Ovary (tissue), 9 donors: ENCODE data around the gene PJVK. TPM values are rescaled to one million over a fixed set of nuclear protein-coding genes. Genes with fewer than 3 reads are reported as not detected.
"Not testable (repeated sequence)": the region's sequence is repeated elsewhere in the genome, so short reads cannot be mapped to it uniquely, and the experiment has no call there.

Experiments used
- DNase-seq, 5 donors: peaks; one replicate each; pipeline ENCODE4 v3.0.0-alpha.2; 2019 to 2020
- H3K27ac ChIP-seq, 2 donors: fragments of 200-600 bp; one replicate each; pipeline versions ENCODE4 v1.5.1 to v1.8.0; 2019 to 2022
- H3K27me3 ChIP-seq: fragments of 200-600 bp; one replicate; pipeline ENCODE4 v1.8.0; 2022
- H3K36me3 ChIP-seq: fragments of 200-600 bp; sonication (generic); one replicate; pipeline ENCODE4 v1.5.1; 2019
- H3K4me1 ChIP-seq: one replicate; pipeline ENCODE4 v1.8.1; 2013; ENCODE audit warnings: mild to moderate bottlenecking, moderate library complexity; ENCODE audit not compliant: insufficient read depth
- H3K4me3 ChIP-seq: fragments of 200-600 bp; sonication (generic); one replicate; pipeline ENCODE4 v1.5.1; 2017
- H3K9me3 ChIP-seq, 2 donors: fragments of 200-600 bp in 1 of 2; sonication (generic) in 1 of 2; one replicate each; pipeline versions ENCODE4 v1.5.1 to v1.8.1; 2013 to 2019; ENCODE audit warnings: mild to moderate bottlenecking in 1 of 2, moderate library complexity in 1 of 2
- EP300 ChIP-seq: sonication (generic); formaldehyde crosslinking; IDR thresholded peaks from one replicate; pipeline ENCODE4 v1.6.1; 2017; ENCODE audit warnings: antibody characterized with exemption
- POLR2A ChIP-seq: fragments of 450-650 bp; IDR thresholded peaks from one replicate; pipeline ENCODE4 v1.6.1; 2017; ENCODE audit warnings: antibody characterized with exemption, mild to moderate bottlenecking, moderate library complexity
- WGBS, 3 donors: extraction: QIAGEN DNeasy Blood & Tissue Kit in 1 of 3; methylation state at CpG; one replicate each; pipeline versions ENCODE4 v1.1.5 to v1.1.7; 2013 to 2017; 5-methylcytosine and 5-hydroxymethylcytosine counted together
- intact Hi-C, 4 donors: fragments of 100-400 bp; cut with DNase I; formaldehyde crosslinking; loops; one replicate each; pipeline versions ENCODE4 v1.11.0 to v1.15.1; 2022 to 2023
- polyA plus RNA-seq, 2 donors: library from polyadenylated mRNA; stranded (reverse); fragments of 200-250 nt in 1 of 2; fragments of 350-450 nt in 1 of 2; fragmentation: Illumina TruSeq in 1 of 2; extraction: RNeasy Lipid Tissue Mini Kit (QIAGEN cat#74804) in 1 of 2; gene quantifications; one replicate each; pipeline ENCODE4 v1.2.3, GENCODE V29; 2013 to 2014
- total RNA-seq, 7 donors: library from RNA; depleted of rRNA in 2 of 7; stranded (reverse); fragments of >200 nt in 2 of 7; fragmentation: NEBNext Ultra II Directional in 3 of 7; extraction: Animal tissue kit (Norgen Biotek cat#: 25700) in 3 of 7; gene quantifications; one replicate each; pipeline versions ENCODE4 v1.1.0 to v1.2.4, GENCODE V29; 2016 to 2023
- TF ChIP-seq, protein P1 (sequence below), 3 donors: fragments of 450-650 bp in 2 of 3; fragments of 200-600 bp in 1 of 3; IDR thresholded peaks; one replicate each; pipeline versions ENCODE4 v1.5.1 to v1.8.0; 2016 to 2022; ENCODE audit warnings: antibody characterized with exemption in 3 of 3, mild to moderate bottlenecking in 1 of 3
- donor health status: DM: no; HTN: no; CAD: no; lungs with moderate emphysema.
- donor health status: DM: no; HTN: no; CAD: no.
- donor health status: Bipolar disorder and iron deficiency.
- donor health status: DM: yes; HTN: yes; CAD: no.
- donor health status: DM: no; HTN: no; CAD: no.
- donor health status: DM: yes; HTN: yes; CAD: no.

PJVK gene
- total and polyA plus RNA-seq, 9 donors = 2.6 to 7.3 (median 5.6) TPM

GRCh38 chr2:178409261-178409660 is 41.9 kb upstream of the PJVK start:
- Histone ChIP-seq H3K9me3 (no peaks in the 10 kb centered on the region), H3K36me3 (no peaks in the 10 kb centered on the region), H3K27me3 (no peaks in the 10 kb centered on the region), H3K4me1 (no peaks in the 10 kb centered on the region), H3K4me3 (no peak overlapping the region), H3K27ac (no peak overlapping the region)
- TF ChIP-seq POLR2A (no peak), EP300 (no peak)
- TF ChIP-seq, protein P1, sequence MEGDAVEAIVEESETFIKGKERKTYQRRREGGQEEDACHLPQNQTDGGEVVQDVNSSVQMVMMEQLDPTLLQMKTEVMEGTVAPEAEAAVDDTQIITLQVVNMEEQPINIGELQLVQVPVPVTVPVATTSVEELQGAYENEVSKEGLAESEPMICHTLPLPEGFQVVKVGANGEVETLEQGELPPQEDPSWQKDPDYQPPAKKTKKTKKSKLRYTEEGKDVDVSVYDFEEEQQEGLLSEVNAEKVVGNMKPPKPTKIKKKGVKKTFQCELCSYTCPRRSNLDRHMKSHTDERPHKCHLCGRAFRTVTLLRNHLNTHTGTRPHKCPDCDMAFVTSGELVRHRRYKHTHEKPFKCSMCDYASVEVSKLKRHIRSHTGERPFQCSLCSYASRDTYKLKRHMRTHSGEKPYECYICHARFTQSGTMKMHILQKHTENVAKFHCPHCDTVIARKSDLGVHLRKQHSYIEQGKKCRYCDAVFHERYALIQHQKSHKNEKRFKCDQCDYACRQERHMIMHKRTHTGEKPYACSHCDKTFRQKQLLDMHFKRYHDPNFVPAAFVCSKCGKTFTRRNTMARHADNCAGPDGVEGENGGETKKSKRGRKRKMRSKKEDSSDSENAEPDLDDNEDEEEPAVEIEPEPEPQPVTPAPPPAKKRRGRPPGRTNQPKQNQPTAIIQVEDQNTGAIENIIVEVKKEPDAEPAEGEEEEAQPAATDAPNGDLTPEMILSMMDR (IDR thresholded peaks at IDR 0.05) = no peak
- DNase-seq = no peak
- WGBS, 3 donors = 75 to 81% (median 76%) methylated on average over 5 of the region's 5 CpGs
- intact Hi-C loops = no loop called here

- Histone ChIP-seq H3K27me3 (no peaks in the 10 kb centered on the region), H3K27ac (no peak overlapping the region), H3K36me3 (no peaks in the 10 kb centered on the region), H3K4me3 (no peak overlapping the region), H3K4me1 (no peaks in the 10 kb centered on the region), H3K9me3 (no peaks in the 10 kb centered on the region)
- intact Hi-C loops = loop anchor here in 3 of 4 donors (10.0 kb wide), 2 partner anchors 277 to 297 kb away; partner anchors contain the start of gene RBM45 (in 2 of the 3)
- DNase-seq = no peak
- TF ChIP-seq, protein P1 (IDR thresholded peaks at IDR 0.05) = no peak
- TF ChIP-seq EP300 (no peak), POLR2A (no peak)
- 60 to 85% (median 82%) methylated on average over 3 of the region's 3 CpGs for WGBS, 3 donors
Measured at GRCh38 chr2:178412047-178412446, 39.1 kb upstream of the PJVK start.

DNA sequence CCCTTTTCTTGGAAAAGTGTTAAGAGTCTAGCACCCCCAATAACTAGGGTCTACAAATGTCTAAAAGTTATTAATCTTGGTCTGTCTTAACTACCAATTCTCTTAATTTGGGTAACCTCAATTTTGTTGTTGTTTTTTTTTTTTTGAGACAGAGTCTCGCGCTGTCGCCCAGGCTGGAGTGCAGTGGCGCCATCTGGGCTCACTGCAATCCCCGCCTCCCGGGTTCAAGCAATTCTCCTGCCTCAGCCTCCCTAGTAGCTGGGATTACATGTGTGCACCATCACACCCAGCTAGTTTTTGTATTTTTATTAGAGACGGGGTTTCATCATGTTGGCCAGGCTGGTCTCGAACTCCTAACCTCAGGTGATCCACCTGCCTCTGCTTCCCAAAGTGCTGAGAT is 38.7 kb upstream of the PJVK start:
- H3K4me1 ChIP-seq, H3K36me3 ChIP-seq, H3K27ac ChIP-seq, DNase-seq, H3K27me3 ChIP-seq, H3K9me3 ChIP-seq, H3K4me3 ChIP-seq: not testable (repeated sequence)
- WGBS, 3 donors = 96 to 98% (median 96%) methylated on average over 8 of the region's 8 CpGs
- intact Hi-C loops = loop anchor here in 3 of 4 donors (10.0 kb wide), 2 partner anchors 278 to 298 kb away; partner anchors contain the start of gene RBM45 (in 2 of the 3)

GRCh38 chr2:178413472-178414265 is 37.5 kb upstream of the PJVK start:
- Histone ChIP-seq H3K27me3 (no peaks in the 10 kb centered on the region), H3K36me3 (no peaks in the 10 kb centered on the region), H3K27ac (peak overlapping the region; percentile 81 to 97), H3K9me3 (no peaks in the 10 kb centered on the region), H3K4me3 (peak overlapping the region; percentile 50), H3K4me1 (no peaks in the 10 kb centered on the region)
- intact Hi-C loops = loop anchor here in 3 of 4 donors (10.0 kb wide), 2 partner anchors 279 to 299 kb away; partner anchors contain the start of gene RBM45 (in 2 of the 3)
- peak; percentile 61 to 83 (median 73) for DNase-seq
- TF ChIP-seq EP300 = no peak
- TF ChIP-seq, protein P1 (IDR thresholded peaks at IDR 0.05) = peak in 2 of 3 donors; percentile 31 to 37
- 0 to 1% (median 0%) methylated on average over 45 of the region's 45 CpGs for WGBS, 3 donors
